Cardiac fibroblast (primary cell): ENCODE data around the gene BIRC7.

Experiments used
- DNase-seq, 2 donors: peaks; one replicate each; pipeline versions ENCODE4 v3.0.0 to v3.0.0-alpha.2; 2010; ENCODE audit warnings: low read depth in 2 of 2
- H3K4me3 ChIP-seq, 2 donors: replicated peaks in 1 of 2; 1 replicate in 1 of 2; 2 replicates in 1 of 2; pipeline ENCODE4 v1.5.1; 2011; ENCODE audit warnings: low read depth in 2 of 2, low read length in 2 of 2, mild to moderate bottlenecking in 2 of 2, moderate library complexity in 1 of 2
- CTCF ChIP-seq: IDR thresholded peaks from one replicate; pipeline ENCODE4 v1.5.1; 2011; ENCODE audit warnings: low read depth, mild to moderate bottlenecking, low read length, inconsistent platforms

BIRC7 gene

GRCh38 chr20:63215101-63216040, 20.3 kb upstream of the BIRC7 start:
- H3K4me3 ChIP-seq = peak overlapping the region; percentile 74 to 75
- DNase-seq = peak; percentile 65 to 69

GRCh38 chr20:63216041-63216848, 19.5 kb upstream of the BIRC7 start, which contains the start of gene YTHDF1:
TSS of gene YTHDF1 (minus strand) at chr20:63216131. CDS start at chr20:63215892, 239 bp downstream.
- no peak for TF ChIP-seq CTCF
- DNase-seq = peak; percentile 92 to 96
- H3K4me3 ChIP-seq = peak within 1 kb of the TSS; percentile 74 to 75

More at GRCh38 chr20:63215101-63216040, 20.3 kb upstream of the BIRC7 start:
- peak; percentile 74 for TF ChIP-seq CTCF

GRCh38 chr20:63216849-63217471, 18.7 kb upstream of the BIRC7 start:
- H3K4me3 ChIP-seq = peak overlapping the region; percentile 61 to 75
- DNase-seq = no peak
- TF ChIP-seq CTCF = no peak

GRCh38 chr20:63217706-63218105, 18.0 kb upstream of the BIRC7 start:
- TF ChIP-seq CTCF = no peak
- no peak for DNase-seq
- H3K4me3 ChIP-seq = no peak overlapping the region

- H3K4me3 ChIP-seq = no peak overlapping the region
These were observed 16.8 kb upstream of the BIRC7 start for GRCh38 chr20:63218701-63219446.

More at GRCh38 chr20:63218701-63219446, 16.8 kb upstream of the BIRC7 start:
- no peak for DNase-seq
- no peak for TF ChIP-seq CTCF
